Astrocyte of the hippocampus (primary cell): Measurements from ENCODE around the gene OR5AC2.

Source experiments
- DNase-seq: peaks from one replicate; pipeline ENCODE4 v3.0.0; 2011; ENCODE audit warnings: low read depth, low spot score

OR5AC2 gene

GRCh38 chr3:98086873-98087272 lies at the start of gene OR5AC2:
Gene OR5AC2 (plus strand): TSS chr3:98087173. CDS start chr3:98087173, 0 bp downstream.
- no peak for DNase-seq

- DNase-seq: no peak
Observed at GRCh38 chr3:98038286-98038685, 48.7 kb upstream of the OR5AC2 start.

GRCh38 chr3:98038876-98039275 lies 48.1 kb upstream of the OR5AC2 start:
- no peak for DNase-seq

- peak; percentile 87 for DNase-seq
Observed at GRCh38 chr3:98039322-98040024, 47.5 kb upstream of the OR5AC2 start.

- DNase-seq: no peak
Observed at GRCh38 chr3:98041350-98041749, 45.6 kb upstream of the OR5AC2 start.

- no peak for DNase-seq
Observed at GRCh38 chr3:98048586-98048985, 38.4 kb upstream of the OR5AC2 start.

- DNase-seq: no peak
Observed at GRCh38 chr3:98049271-98049670, 37.7 kb upstream of the OR5AC2 start.

- no peak for DNase-seq
Observed at GRCh38 chr3:98056035-98056434, 30.9 kb upstream of the OR5AC2 start.

GRCh38 chr3:98057631-98058030 lies 29.3 kb upstream of the OR5AC2 start:
- DNase-seq: no peak

GRCh38 chr3:98058244-98058960 lies 28.6 kb upstream of the OR5AC2 start:
- peak; percentile 2 for DNase-seq

GRCh38 chr3:98068824-98069223 lies 18.1 kb upstream of the OR5AC2 start:
- no peak for DNase-seq

- DNase-seq: no peak
Observed at GRCh38 chr3:98070840-98071239, 16.1 kb upstream of the OR5AC2 start.

GRCh38 chr3:98073486-98073885 lies 13.5 kb upstream of the OR5AC2 start:
- DNase-seq: no peak

GRCh38 chr3:98095882-98096281 lies 8.9 kb downstream of the OR5AC2 start:
- DNase-seq: no peak

GRCh38 chr3:98099848-98100247 lies 12.9 kb downstream of the OR5AC2 start:
- no peak for DNase-seq

GRCh38 chr3:98108162-98108561 lies 21.2 kb downstream of the OR5AC2 start:
- no peak for DNase-seq

GRCh38 chr3:98109807-98110549 lies 23.0 kb downstream of the OR5AC2 start:
- DNase-seq: no peak

GRCh38 chr3:98110550-98110908 lies 23.6 kb downstream of the OR5AC2 start:
- no peak for DNase-seq

- DNase-seq: no peak
Observed at GRCh38 chr3:98114264-98114663, 27.3 kb downstream of the OR5AC2 start.

GRCh38 chr3:98115717-98116116 lies 28.7 kb downstream of the OR5AC2 start:
- DNase-seq: no peak

- DNase-seq: no peak
Observed at GRCh38 chr3:98130421-98130820, 43.4 kb downstream of the OR5AC2 start, which contains the start of gene OR5H1. Gene OR5H1 (plus strand): TSS chr3:98130721. CDS start chr3:98132698, 1,977 bp downstream.

GRCh38 chr3:98136631-98137030 lies 49.7 kb downstream of the OR5AC2 start:
- no peak for DNase-seq
